GM15510 (cell line): ENCODE measurements around the gene BCL2.

Experiments used
- POLR2A ChIP-seq: IDR thresholded peaks from 3 replicates; pipeline ENCODE4 v1.6.1; 2011; ENCODE audit warnings: borderline replicate concordance; ENCODE audit not compliant: insufficient read length; ENCODE audit errors: extremely low read depth

Gene BCL2

GRCh38 chr18:63317982-63318888, 1.3 kb downstream of the BCL2 start:
- peak; percentile 63 for TF ChIP-seq POLR2A

DNA sequence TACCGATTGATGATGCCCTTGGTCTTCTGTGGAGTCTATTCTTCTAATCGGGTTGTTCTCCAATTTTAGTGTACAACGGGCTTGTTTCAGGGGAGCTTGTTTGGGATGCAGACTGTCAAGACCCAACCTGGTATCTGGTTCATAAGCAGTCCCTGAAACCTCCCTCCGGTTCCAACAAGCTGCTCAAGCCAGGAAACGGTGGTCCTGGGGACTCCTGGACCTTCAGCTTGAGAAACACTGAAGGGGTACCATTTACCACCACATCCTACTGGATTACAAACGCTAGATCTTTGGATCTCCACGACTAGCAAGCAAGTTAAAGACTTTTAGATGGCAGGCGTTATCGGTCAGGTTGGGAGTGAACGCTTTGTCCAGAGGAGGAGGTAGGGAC, 2.0 kb downstream of the BCL2 start:
- no peak for TF ChIP-seq POLR2A

DNA sequence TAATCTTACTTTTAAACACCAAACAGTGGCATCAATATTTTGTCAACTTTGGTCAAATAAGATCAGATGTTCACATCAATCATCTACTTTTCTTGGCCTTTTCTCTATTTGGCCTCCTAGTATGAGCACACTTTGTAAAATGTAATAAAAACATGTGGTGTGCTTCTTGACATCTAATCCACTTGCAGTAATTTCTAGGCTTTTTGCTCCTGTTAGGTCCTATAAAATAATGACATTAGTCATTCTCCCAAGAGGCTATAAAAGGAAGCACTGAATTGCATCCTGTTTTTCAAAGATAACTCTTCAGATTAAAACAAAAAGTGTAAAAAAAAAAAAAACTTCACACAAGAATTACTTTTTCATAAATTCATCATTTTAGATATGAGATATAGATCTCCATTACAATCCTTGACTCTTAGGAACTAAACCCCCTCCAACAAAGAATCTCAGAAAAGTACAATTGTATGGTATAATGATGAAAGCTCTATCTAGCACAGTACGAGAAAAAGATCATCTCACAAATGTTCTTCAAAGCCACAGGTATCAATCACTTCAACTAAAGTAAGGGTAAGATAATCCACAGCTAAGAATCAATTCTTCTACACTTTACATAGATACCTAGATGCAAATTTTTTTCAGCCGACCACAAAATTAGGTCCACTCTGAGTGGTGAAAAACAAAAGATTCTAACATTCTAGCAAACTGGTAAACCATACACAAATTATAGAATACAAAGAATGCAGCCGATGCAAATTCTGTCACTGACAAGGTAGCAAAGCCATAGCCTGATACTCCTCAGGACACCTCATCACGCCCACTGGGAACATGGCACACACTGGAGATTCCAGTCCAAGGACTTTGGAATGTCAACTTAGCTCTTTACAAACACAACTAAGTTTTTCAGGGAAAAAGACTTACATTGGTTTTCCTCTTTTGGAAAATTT, 2.7 kb downstream of the BCL2 start:
- TF ChIP-seq POLR2A, result peak; percentile 51

DNA sequence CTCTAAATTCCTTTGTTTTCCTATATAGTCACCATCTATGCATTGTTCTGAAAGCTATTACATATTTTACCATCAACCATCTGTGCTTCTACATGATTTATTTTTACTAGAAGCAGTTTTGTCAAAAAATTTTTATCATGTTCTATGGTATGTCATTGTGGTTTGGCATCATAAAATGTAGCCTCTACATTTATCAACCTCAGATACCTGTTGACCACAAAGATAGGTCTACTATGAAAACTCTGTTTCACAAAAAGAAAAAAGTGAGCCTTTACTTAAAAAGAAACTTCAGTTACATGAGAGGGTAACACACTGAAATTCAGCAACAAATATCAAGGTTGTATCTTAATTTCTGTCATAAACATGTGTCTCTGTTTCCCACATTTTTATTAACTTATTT, 3.7 kb downstream of the BCL2 start:
- no peak for TF ChIP-seq POLR2A

GRCh38 chr18:63315131-63315662, 4.4 kb downstream of the BCL2 start:
- no peak for TF ChIP-seq POLR2A

DNA sequence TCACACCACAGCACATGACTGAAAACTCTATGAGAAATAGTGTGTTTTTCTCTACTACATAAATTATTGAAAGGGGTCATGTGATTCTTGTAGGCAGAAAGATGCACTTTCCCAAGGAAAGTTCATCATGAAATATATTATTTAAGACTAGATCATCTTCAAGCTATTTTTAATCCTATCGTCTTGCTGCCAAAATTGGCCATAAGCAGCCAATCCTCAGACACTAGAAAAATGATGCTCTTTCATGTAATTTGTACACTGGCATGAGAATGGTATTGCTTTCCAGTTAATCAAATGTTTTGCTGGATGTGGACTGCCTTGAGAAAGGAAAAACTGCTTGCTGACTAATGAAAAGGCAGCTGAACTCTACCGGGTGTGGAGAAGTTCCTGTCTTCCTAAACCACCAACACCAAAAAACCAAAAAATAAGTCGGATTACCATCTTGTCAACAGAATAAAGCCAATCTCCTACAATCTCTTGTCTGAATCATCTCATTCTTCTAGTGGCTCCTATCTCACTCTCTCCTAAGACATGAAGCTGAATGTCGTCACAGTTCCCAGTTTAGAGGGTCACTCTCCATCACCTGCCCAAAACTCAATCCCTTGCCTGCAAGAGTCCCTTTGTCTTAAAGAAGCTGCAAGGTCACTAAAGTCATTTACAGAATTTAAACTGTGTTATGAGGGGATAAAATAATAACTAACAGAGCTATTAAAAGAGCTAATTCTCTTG, 5.3 kb downstream of the BCL2 start:
- no peak for TF ChIP-seq POLR2A

- no peak for TF ChIP-seq POLR2A
Measured at GRCh38 chr18:63313396-63313917, 6.1 kb downstream of the BCL2 start.

DNA sequence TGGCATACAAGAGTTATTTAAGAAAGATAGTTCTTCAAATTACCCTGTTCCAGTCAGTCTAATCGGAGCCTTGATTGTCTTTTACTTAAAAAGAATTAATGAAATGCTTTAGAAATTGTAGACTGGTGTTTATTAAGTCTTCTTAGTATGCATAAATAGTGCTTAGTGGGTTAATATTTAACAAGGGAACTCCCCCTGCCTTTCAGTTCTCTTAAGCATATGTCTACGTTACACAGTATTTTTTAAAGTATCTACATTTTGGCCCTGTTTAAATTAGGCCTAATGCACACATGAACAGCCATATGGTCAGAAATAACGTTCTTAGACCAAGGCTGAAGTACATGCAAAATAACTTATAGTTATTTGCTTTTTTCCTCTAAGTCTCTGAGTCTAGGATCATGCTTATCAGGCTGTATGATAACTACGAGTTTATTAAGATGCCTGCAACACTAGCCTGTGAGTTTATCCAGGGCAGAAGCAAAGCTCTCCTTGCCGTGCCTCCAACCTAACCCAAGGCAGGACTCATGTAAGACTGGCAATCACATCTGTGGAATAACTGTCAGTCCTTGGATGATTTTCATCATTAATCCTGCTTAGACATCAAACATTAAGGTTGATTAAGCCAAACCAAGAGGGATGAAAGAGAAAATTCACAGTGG, 6.7 kb downstream of the BCL2 start:
- TF ChIP-seq POLR2A, result no peak

- no peak for TF ChIP-seq POLR2A
Measured at GRCh38 chr18:63312019-63312409, 7.6 kb downstream of the BCL2 start.

DNA sequence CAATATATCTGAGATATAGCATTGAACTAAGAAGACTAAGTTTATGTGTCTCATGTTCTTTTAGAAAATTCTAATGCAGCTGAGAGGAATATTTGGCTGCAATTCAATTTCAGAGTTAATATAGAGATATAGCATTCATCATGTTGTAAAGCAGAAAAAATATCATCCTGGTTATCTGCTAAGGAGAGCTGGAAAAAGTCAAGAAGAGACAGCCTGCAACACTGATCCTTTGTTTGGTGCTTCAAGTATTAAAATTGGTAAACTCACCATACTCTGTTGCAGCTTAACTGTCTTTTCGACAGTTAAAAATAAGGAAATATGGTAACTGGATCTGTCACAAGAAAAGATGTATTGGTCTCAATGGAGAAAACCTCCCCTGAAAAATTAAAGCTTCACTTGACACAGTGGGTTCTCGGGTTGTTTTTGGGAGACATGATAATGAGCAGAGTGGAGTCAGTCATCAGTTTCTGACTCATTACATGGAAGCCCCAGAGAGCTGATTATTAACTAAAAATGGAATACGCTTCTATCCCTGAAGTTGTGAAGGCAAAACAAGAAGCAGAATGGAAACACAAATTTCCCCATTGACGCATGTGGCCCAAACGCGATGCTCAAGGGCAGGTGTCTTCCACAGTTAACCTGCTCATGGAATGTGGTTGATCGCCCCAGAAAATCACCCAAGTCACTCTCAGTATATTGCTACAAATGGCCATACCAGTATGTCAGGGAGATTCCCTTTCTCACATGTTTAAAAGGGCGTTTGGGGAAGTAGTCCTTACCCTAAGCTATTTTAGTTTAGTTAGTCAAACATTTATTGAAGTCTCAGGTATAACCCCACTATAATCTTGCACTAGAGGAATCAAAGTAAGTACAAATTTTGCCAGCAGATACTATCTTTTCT, 8.2 kb downstream of the BCL2 start:
- no peak for TF ChIP-seq POLR2A

GRCh38 chr18:63309422-63309821, 10.1 kb downstream of the BCL2 start:
- TF ChIP-seq POLR2A, result no peak

DNA sequence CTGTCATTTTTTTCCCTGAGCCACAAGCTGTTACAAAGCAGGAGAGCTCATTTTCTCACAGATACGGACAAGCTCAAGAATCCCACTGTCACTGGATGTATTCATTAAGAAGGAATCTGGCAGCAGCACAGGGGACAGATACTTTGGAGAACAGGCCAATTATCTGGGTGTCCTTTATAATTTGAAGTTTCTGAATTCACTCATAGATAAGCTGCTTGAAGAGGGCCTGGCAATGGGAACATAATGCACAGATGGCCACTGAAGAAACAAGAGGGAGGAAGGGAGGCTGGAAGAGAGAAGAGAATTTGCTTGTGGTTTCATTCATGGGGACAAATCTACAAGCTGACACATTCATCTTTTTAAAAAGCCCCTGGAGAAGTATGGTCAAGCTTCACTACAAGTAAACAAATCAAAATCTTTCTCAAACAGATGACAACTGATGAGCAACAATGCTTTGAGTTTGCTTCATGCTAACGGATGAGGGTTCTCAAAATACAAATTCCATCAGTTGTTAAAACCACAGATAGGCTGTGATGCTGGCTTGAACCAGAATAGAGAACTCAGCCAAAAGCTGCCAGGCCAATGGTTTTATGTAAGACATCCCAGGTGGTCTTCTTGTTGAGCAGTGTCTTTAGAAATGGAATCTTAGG, 11.9 kb downstream of the BCL2 start:
- no peak for TF ChIP-seq POLR2A
